Umbilical cord (tissue), 2 donors: ENCODE data around the gene PRICKLE4. TPM values are rescaled to one million over a fixed set of nuclear protein-coding genes. Genes with fewer than 3 reads are reported as not detected.
"Not testable (repeated sequence)": the region's sequence is repeated elsewhere in the genome, so short reads cannot be mapped to it uniquely, and the experiment has no call there.

Experiments
- DNase-seq: peaks from one replicate; pipeline ENCODE4 v3.0.0-alpha.2; 2015; ENCODE audit warnings: low spot score
- total RNA-seq: library from RNA; depleted of rRNA; stranded (reverse); fragments of >200 nt; gene quantifications from one replicate; pipeline ENCODE4 v1.2.3, GENCODE V29; 2014; ENCODE audit warnings: low replicate concordance; ENCODE audit not compliant: insufficient read depth

The PRICKLE4 gene
- total RNA-seq, 1 donor from 2014 or later: 2.9 TPM

DNA sequence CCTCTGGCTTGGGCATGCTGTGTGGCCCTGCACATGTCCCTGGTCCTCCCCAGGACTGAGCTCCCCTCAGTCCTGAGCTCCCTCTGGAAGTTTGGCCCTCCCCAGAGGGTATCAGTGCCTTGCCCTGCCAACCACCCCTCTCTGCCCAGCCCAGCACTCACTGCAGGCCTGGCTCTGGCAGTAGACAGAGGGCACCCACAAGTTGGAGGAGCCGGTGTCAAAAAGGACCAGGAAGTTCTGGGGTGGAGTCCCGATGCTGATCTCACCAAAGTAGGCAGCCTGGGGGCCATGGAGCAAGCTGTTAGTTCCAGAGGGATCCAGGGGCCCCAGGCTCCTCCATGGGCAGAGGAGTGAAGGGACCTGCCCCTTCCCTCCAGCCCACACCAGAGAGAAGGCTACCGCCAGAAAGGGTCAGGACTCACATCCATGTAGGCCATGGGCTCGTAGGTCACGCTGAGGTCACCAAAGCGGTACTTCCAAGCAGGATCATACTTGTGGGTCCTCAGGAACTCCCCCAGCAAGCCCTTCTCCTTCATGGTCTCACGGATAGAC is 36.3 kb upstream of the PRICKLE4 start:
- DNase-seq: no peak

DNA sequence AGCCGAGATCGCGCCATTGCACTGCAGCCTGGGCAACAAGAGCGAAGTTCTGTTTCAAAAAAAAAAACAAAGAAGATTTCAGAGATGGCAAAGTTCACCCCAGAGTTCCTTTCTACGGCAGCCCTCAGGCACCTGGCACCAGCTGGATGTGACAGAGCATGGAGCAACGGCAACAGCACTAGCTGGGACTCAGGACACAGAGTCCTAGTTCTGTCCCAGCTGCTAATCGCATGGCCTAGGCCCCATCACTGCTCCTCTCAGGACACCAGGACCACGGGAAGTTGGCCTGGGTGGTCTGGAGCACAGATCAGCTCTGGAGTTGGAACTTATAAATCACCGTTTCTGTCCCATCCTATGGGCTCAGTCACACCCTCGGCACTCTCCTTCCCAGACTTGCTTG is 34.5 kb upstream of the PRICKLE4 start:
- no peak for DNase-seq

DNA sequence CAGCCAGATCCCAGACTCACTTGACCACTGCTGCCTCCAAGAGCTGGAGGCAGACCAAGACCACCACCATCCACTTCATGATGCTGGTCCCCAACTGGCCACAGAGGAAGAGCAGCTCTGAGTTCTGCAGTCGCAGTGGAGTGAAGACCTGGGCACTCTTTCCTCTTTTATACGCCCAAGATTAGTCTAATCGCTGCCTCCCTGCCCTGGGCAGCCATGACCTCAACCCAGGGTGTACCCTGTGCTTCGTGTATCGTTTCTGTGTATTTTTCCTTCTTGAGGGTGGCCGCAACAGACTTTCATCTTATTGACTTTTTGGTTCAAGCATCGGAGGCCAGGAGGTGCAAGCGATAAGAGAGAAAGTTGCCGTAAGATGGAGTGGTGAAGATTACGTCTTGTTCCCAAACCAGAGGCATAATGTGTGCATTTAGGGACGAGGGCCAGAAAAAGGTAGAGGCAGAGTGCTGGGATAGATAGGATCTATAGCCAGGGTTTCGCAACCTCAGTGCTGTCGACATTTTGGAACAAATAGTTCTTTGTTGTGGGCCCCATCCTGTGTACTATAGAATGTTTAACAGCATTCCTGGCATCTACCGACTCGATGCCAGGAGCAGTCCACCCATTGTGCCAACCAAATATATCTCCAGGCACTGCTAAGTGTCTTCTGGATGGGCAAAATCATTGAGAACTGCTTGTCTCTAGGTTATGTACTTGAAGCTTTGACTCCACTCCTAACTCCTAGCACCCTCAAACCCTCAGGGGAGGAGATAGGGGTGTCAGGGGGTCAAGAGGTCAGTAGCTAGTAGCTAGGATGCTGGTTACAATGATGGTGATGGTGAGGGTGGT is 33.1 kb upstream of the PRICKLE4 start, which contains the start of gene PGC:
TSS of gene PGC (minus strand) at position 142 of the 846 bp plus-strand sequence. CDS start at position 79, 63 bp downstream.
- no peak for DNase-seq

DNA sequence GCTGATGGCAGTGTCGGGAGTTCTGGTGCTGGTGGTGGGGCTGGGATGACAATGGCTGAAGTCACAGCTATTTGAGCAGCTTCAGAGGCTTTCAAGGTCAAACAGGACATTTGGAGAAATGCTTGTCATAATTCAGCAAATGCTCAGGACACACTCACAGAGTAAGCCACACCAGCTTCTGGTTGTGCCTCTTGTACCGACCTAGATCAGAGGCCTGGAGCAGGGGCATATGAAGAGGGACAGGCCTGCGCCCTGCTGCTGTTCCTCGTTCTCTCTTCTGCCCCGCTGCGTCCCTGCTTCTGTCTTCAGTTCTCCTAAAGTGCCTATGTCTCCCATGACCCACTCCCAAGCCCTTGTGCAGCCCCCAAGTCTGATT is 32.5 kb upstream of the PRICKLE4 start:
- DNase-seq: no peak

DNA sequence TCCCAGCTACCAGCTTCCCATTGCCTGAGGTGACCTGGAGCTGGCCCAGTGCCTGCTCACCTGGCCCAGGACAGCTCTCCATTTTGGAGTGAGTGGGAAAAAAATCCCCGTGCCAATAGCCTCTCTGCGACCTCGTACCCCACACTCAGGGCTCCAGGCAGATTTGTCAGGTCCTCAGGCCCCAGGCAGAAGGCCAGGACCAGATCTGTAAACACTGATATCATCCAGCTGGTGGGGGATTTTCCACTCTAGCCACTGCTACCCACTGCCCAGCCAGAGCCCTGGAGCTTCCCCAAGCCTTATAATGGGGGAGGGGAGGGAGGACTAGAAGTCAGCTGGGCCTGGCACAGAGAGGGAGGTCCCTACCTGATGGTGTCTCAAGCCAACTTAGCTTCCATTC is 32.0 kb upstream of the PRICKLE4 start:
- no peak for DNase-seq

DNA sequence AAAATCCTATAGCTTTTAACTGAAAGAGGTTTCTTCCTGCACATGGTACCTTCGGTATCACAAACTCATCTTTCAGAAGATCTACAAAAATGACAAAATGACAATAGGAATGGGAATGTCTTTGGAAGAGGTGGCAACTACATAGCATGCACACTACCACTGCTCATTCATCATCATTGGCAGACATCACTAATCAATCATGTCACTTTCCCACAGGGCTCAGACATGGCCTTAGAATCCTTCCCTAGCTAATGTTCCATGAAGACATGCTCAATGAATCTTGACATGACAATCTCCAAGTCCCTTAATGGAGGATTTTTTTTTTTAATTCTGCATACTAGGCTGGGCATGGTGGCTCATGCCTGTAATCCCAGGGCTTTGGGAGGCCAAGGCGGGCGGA is 30.2 kb upstream of the PRICKLE4 start:
- no peak for DNase-seq

DNA sequence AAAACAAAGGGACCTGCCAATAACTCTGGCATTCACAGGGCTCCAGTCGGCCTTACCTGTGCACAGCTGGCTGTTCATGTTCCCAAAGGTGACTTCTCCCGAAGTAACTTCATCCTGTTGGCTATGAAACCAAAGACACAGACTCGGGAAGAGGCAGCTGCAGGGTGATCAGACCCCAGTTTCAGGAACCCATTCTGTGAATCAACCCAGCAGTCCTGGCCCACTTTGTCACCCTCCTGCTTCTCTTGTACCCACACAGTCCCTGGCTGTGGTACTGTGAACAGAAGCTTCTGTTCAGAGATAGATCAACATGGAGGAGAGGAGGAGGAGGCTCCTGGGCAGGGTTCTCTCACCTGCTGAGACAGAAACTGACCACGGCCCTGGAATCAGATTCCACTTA is 24.7 kb upstream of the PRICKLE4 start:
- no peak for DNase-seq

DNA sequence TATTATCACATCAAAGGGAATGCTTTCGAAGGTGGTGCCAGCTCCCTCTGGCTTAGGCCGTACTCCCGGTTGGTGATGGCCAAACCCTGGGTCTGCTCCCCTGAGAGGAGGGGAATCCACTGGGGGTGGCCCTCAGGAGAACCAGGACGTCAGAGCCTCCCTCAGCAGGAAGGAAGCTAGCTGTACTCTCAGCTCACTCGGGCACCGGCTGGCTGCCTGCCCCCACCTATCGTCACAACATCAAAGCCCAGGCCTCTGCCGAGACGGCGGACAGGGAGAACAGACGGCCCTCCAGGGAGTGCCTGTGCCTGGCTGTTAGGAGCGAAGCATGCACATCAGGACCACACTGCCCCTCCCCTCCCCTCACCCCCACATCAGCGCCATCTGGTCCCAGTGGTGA is 24.2 kb upstream of the PRICKLE4 start:
- no peak for DNase-seq

DNA sequence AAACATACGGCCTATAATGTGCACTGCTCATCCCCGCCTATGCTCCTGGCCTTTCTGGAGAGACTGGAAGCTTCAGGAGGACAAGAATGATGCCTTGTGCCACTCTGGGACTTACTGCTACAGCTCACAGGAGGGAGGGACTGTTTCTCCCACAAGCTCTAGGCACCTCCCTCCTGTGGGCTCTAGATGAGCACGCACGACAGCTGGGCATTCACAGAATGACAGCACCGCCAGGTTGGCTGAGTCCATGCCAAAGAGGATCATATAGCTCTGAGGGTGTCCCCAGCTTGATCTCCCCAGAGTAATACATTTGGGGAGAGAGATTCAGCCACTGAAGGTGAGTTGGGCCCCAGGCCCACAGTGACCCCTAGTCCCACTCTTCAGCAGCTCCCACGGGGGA is 23.3 kb upstream of the PRICKLE4 start:
- DNase-seq: no peak

DNA sequence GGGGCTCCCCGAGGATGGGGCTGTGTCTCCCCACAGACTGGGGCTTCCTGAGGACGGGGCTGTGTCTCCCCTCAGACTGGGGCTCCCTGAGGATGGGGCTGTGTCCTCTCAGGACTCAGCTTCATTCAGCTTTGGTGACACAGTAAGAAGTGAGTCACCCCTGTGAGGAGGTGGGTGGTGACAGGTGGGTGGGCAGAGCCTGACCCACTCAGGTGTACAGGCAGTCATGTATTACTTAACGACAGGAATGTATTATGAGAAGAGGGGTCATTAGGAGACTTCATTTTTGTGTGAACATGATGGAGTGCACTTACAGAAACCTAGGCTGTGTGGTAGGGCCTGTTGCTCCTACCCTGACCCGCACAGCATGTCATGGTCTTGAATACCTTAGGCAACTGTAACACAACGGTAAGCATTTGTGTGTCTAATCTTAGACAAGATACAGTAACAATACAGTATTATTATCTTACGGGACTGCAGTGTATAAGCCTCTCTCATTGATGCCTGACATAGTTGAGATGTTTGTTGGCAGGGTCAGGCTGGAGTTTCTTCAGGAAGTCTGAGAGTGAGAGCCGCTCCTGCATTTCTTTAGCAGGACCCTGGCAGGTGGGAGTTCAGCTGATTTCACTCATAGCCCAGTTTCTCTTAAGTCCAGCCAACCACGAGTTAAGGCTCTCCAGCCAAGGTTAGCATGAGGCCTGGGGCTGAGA is 22.5 kb upstream of the PRICKLE4 start:
- no peak for DNase-seq

DNA sequence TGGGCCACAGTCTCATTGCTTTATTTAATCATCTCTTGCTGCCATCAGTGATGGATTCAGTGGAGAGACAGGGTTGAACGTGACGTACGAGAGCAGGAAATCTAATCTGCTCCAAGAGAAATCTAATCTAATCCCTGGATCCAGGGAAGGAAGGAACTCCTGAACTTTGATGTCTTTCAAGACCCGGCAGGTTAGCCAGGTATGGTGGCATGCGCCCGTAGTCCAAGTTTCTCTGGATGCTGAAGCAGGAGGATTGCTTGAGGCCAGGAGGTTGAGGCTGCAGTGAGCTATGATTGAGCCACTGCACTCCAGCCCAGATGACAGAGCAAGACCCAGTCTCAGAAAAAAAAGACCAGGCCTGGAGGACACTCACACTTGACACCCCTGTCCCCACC is 21.9 kb upstream of the PRICKLE4 start:
- no peak for DNase-seq

DNA sequence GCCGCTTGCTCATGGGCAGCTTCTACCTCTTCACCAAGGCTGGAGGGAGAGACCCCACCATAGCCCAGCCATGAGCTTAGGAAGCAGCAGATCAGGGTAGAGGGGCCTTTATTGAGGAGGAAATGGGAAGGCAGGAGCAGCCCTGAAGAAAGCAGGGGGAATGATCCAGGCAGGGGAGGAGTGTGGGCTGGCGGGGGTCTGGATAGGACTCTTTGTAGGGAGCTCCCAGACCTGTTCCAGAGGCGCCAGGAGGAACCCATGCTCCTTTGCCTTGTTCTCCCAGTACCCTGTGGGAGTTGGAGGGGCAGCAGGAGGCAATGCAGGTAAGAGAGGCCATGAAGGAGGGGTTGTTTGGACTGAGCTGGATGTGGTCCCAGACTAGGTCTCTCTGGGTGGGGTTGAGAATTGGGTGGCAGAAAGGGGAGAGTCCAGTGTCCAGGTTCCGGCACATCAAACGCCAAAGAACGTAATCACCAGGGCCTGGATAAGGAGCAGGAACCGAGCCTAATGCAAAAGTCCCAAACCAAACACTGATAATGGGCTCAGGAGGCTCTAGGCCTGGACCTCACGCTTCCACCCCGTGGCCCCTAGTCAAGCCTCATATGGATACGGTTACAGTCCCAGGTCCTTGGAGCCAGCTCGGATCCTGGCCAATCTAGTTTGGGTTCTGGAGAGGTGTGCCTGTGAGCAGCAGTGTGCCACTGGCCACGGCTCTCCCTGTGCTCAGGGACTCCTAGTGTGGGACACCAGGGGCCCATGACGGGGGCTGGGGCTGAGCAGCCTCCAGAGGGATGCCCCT is 21.3 kb upstream of the PRICKLE4 start:
- DNase-seq: no peak

DNA sequence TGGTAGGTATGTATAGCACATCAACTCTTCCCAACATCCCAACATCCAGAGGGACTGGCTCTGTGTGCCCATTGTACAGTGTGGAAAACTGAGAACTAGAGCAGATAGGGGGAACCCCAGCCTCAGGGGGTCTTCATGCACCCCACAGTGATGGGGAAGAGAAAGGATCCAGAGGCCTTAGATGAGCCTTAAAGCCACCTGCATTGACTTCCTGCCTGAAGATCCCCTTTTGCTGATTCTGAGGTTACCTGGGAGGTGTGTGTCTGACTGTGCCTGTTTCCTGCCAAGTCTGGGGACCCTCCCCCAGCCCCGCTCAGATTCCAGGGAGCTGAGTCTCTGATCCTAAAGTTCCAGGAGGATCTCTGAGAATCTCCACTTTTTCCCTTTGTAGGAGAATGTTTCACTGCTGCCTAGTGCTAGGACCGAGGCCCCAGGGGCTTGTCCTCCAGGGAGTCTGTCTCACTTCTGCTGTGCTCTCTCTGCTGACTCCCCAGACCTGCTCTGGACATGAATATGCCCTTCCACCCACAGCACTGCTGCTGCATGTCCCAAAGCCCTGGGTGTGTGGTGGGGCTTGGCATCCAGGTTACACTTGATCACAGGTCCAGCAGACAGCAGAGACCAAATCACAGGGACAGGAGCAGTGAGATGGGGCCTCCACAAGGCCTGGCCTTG is 20.5 kb upstream of the PRICKLE4 start:
- DNase-seq: no peak

DNA sequence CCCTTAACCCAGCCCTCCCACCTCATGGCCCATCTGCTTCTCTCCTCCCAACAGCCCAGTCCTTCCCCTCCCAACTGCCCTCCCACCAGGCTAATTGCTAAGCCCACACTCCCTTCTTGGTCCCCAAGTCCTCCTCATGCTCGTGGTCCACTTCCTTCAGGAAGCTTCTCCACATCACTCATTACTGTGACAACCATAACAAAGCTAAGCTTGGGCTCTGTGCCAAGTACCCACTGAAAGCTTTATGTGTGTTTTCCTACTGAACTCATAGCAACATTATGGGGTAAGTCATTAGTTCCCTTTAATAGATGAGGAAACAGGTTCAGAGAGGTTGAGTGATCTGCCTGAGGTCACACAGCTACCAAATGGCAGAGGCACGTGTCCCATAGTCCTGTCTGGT is 17.1 kb upstream of the PRICKLE4 start:
- peak; percentile 43 for DNase-seq

DNA sequence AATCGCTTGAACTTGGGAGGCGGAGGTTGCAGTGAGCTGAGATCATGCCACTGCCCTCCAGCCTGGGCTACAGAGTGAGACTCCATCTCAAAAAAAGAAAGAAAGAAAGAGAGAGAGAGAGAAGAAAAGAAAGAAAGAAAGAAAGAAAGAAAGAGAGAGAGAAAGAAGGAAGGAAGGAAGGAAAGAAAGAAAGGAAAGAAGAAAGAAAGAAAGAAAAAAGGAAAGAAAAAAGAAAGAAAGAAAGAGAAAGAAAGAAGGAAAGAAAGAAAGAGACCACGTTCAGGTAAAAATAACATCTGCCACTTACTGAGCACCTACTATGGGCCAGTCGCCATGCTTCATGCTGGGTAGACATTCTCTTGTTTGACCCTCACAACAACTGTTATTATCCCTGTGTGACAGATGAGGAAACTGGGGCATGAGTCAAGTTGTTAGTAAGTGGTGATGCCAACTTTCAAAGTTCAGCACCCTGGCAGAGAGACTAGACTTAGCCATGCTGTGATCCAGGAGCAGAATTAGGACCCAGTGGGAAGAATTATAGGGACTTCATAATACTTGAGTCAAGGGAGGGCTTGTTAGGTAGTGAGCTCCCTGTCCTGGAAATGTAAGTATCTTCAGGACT is 14.4 kb upstream of the PRICKLE4 start:
- DNase-seq: not testable (repeated sequence)

DNA sequence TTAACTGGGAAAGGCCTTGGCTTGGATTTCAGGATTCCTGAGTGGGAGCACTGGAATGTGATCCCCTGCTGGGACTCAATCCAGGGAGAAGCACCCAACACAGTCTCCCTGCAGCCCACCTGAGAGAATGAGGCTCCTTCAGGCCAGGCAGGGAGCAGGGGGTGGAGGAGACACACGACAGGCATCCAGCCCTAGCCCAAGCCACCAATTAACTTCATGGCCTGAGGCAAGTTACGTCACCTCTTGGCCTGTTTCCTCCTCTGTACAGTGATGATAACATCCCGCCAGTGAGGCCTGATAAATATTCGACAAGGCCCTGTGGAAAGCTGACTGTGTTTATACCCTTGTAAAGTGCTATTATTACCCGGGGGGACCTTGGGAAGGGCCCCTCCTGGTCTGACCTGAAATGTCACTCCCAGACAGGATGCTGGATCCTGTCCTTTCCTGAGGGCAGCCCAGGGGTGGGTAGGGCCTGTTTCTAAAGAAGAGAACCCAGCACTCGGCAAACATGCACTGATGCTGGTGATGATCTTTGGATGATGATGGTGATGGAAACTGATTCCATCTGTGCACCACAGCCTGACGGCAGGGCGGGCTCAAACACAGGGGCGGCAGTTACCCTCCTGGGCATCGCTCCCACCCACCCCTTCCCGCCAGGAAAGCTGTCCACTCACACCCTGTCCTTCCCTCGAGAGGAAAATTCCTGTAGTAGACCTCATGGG is 13.3 kb upstream of the PRICKLE4 start:
- peak; percentile 75 for DNase-seq

DNA sequence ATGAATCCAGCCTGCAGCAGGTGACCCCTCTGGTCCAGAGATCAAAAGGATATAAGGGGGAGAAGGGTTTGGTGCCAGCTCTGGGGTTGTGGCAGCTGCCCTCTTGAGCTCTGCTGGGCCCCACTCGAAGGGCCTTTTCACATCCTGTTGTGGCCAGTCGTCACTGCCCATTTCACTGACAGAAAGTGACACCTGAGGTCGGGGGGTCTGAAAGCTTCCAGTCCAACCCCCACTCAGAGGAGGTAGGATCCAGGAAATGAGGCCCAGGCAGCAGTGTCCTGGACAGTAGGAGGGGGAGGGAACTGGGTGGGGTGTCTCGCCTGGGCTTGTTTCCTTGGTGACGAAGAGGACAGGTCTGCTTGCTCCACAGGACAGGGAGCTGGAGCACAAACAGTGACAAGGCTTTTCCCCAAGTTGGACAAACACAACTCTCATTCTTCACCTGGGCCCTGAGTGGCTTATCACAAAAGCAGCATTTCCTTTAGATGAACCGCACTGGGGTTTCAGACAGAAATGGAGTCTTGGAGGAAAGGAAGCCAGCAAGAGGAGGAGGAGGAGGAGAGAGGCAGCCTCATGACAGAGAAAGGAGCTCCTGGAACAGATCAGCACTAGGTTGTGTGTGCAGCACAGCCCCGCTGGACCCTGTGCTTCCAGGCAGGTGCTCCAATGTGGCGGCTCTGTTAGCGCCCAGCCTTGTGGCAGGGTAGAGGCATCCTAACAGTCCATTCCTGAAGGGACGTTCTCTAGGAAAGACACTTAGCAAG is 11.9 kb upstream of the PRICKLE4 start:
- no peak for DNase-seq

DNA sequence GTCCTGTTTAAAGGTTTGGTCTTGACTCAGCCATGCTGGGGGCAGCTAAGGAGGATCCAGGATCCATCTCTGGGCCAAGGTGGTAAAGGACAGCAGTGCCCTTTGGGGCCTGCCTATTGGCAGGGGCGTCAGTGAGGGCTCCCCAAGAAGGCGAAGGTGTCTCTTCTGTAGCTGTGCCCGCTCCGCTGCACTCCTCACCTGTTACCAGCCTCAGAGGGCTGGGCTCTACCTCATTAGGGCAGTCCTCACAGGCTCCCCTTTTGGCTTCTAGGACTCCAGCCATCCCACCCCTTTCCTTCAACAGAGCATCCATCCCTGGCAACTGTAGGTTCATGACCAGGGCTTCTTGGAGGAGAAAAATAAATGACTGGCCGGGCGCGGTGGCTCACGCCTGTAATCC is 11.2 kb upstream of the PRICKLE4 start:
- no peak for DNase-seq

DNA sequence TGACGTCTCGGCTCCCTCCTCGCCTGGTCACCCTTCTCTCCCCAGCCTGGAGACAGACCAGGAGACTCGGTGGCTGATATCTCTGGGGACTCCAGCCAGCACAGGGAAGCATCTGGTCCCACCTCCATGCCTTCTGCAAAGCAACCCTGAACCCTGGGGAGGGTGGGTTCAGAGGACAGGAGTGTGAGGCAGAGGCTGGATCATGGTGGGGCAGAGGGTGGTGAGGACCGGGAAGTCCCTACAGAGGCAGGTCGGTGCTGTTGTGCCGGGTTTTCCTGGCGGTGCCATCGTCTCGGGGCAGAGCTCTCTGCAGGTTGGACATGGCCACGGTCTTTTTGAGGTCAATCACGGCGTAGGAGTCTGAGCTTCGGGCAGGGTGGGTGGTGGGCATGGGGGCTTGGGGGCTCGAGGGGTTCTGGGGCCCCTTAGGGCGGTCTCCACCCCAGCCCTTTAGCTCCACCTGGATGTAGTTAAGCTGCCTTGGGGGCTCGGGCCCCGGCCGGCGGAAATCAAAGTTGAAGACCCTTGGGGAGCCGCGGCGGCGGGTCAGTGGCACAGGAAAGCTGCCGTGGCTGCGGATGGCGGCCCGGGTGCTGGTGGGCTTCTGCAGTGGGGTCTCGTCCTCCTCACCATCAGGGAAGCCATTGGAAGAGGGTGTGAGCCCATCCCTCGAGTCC is 10.1 kb upstream of the PRICKLE4 start:
- no peak for DNase-seq
